Measurements from ENCODE around the gene NDUFV1.
"Not testable (repeated sequence)": the region's sequence is repeated elsewhere in the genome, so short reads cannot be mapped to it uniquely, and the experiment has no call there.

Gene NDUFV1

GRCh38 chr11:67599149-67599548 is 7.6 kb upstream of the NDUFV1 start:
- in situ Hi-C loops (cut with MboI; ENCODE audit: low pct_unique_long_range_greater_than_20kb, low sequenced_read_pairs, unreplicated experiment), result no loop called here
- DNase-seq (ENCODE audit: low spot score), result no peak
- TF ChIP-seq, protein P1, sequence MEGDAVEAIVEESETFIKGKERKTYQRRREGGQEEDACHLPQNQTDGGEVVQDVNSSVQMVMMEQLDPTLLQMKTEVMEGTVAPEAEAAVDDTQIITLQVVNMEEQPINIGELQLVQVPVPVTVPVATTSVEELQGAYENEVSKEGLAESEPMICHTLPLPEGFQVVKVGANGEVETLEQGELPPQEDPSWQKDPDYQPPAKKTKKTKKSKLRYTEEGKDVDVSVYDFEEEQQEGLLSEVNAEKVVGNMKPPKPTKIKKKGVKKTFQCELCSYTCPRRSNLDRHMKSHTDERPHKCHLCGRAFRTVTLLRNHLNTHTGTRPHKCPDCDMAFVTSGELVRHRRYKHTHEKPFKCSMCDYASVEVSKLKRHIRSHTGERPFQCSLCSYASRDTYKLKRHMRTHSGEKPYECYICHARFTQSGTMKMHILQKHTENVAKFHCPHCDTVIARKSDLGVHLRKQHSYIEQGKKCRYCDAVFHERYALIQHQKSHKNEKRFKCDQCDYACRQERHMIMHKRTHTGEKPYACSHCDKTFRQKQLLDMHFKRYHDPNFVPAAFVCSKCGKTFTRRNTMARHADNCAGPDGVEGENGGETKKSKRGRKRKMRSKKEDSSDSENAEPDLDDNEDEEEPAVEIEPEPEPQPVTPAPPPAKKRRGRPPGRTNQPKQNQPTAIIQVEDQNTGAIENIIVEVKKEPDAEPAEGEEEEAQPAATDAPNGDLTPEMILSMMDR (IDR thresholded peaks at IDR 0.05; ENCODE audit: extremely low read depth, insufficient read depth, missing control alignments), result no peak

DNA sequence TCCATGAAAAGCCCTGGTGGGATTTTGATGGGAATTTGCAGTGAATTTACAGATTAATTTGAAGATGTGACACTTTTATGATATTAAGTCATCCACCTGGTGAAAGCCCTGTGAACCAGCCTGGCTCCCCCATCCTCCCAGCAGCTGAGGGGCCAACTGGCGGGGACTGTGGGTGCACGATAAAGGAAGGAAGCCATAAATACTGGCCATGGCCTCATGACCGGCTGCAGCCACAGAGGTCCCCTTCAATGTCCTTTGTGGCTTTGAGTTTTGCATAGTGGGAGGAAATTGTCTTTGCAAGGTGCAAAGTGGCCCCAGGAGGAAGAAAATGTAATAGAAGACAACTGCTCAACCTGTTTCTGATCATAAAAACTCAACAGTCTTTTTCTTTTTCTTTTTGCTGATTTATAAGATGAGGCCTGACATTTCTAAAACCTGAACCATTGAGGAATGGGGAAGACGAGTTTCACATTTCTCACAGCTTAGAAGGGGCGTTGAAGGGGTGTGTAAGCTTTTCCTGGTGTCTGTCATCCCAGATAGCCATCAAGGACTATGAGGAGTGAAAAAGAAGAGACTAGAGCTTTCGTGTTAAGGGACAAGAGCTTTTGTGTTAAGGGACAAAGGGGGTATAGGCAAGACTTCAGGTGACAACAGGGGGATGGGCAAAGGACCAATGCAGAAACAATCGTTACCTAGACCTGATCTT is 6.3 kb upstream of the NDUFV1 start:
- peak; percentile 64 for DNase-seq (ENCODE audit: low spot score)
- TF ChIP-seq, protein P1 (IDR thresholded peaks at IDR 0.05; ENCODE audit: extremely low read depth, insufficient read depth, missing control alignments), result no peak
- in situ Hi-C loops (cut with MboI; ENCODE audit: low pct_unique_long_range_greater_than_20kb, low sequenced_read_pairs, unreplicated experiment), result no loop called here

DNA sequence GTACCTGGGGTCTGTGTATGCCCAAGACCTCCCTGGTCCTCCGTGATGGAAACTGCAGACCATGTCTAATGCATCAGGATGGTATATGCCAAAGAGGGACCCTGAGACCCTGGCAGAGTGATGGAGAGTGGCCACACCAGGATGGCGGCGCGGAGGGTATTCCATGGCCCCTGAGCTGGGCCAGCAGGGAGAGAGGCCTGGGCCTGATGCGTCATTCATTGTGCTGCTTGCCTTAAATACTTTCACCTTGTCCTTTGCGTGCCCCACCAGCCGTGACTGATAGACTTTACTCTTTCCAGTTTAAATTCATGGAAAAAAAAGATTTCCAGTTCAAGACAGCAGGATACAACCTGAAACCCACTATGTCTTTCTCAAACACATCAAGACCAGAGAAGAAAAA is 5.6 kb upstream of the NDUFV1 start:
- TF ChIP-seq, protein P1 (IDR thresholded peaks at IDR 0.05; ENCODE audit: extremely low read depth, insufficient read depth, missing control alignments), result no peak
- in situ Hi-C loops (cut with MboI; ENCODE audit: low pct_unique_long_range_greater_than_20kb, low sequenced_read_pairs, unreplicated experiment), result no loop called here
- DNase-seq (ENCODE audit: low spot score), result no peak

- in situ Hi-C loops (cut with MboI; ENCODE audit: low pct_unique_long_range_greater_than_20kb, low sequenced_read_pairs, unreplicated experiment); DNase-seq (ENCODE audit: low spot score): not testable (repeated sequence)
Observed at GRCh38 chr11:67604119-67604518, 2.6 kb upstream of the NDUFV1 start.

- in situ Hi-C loops (cut with MboI; ENCODE audit: low pct_unique_long_range_greater_than_20kb, low sequenced_read_pairs, unreplicated experiment), result no loop called here
- DNase-seq (ENCODE audit: low spot score), result no peak
- TF ChIP-seq, protein P1 (IDR thresholded peaks at IDR 0.05; ENCODE audit: extremely low read depth, insufficient read depth, missing control alignments), result no peak
Observed at GRCh38 chr11:67604815-67605214, 1.9 kb upstream of the NDUFV1 start.

DNA sequence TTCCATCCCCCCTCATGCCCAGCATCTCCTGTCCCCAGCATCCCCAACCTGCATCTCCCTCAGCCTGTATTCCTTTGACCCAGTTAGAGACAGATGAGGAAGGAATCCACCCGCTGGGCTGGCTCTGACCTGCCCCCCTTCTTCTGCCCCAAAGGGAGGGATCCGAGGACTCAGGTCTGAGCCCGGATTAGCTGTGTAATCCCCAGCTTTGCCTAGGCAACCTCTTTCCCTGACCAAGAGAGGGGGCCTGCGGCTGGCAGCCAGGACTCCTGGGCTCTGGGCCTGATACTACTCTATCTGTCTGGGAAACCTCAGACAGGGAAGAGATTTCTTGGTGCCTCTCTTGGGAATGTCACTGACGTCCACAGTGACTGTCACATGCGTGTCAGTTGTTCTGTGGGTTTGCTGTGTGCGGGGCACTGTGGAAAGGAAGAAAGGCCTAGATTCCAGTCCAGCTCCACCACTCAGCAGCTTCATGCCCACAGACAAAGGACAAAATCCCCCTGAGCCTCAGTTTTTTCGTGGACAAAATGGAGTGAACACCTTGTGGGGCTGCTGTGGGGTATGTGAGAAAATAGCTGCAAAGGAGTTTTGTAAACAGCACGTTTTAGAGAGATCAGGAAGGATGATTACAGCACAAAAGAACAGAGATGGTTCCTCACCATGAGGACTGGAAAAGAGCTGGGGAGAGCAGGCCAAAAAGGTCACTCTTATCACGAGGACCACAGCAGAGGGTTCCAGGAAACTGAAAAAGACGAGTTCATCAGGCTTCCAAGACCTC is 1.3 kb upstream of the NDUFV1 start:
- DNase-seq (ENCODE audit: low spot score), result no peak
- in situ Hi-C loops (cut with MboI; ENCODE audit: low pct_unique_long_range_greater_than_20kb, low sequenced_read_pairs, unreplicated experiment), result no loop called here
- TF ChIP-seq, protein P1 (IDR thresholded peaks at IDR 0.05; ENCODE audit: extremely low read depth, insufficient read depth, missing control alignments), result no peak

DNA sequence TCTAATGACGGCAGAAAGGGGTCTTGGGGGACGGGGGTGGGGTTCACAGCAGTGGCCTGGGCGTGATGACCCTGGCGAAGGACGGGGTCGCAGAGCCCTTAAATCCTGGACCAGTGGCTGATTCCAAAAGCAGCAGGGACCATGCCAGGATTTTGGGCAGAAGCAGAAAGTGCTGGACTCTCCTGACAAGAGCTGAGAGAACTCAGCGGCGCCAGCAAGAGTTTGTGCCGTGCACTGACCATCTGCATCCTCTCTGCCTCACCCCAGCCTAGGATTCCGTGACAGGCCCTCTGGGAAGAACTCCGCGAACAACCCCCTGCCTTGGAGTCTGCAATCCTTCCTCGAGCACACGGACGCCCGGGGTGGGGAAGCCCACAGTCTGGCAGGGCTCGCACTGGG is 644 bp upstream of the NDUFV1 start:
- in situ Hi-C loops (cut with MboI; ENCODE audit: low pct_unique_long_range_greater_than_20kb, low sequenced_read_pairs, unreplicated experiment), result no loop called here

More for the DNA sequence above, 644 bp upstream of the NDUFV1 start:
- TF ChIP-seq, protein P1 (IDR thresholded peaks at IDR 0.05; ENCODE audit: extremely low read depth, insufficient read depth, missing control alignments), result no peak
- DNase-seq (ENCODE audit: low spot score), result no peak
